HG03159 (cell line): ENCODE measurements around the gene ATP2A3.

ENCODE experiments used
- ATAC-seq: cut with Tn5 transposase; IDR thresholded peaks from one replicate; pipeline ENCODE4 v1.9.1; 2021; ENCODE audit warnings: mild to moderate bottlenecking, moderate library complexity; ENCODE audit not compliant: unreplicated experiment

Gene ATP2A3

DNA sequence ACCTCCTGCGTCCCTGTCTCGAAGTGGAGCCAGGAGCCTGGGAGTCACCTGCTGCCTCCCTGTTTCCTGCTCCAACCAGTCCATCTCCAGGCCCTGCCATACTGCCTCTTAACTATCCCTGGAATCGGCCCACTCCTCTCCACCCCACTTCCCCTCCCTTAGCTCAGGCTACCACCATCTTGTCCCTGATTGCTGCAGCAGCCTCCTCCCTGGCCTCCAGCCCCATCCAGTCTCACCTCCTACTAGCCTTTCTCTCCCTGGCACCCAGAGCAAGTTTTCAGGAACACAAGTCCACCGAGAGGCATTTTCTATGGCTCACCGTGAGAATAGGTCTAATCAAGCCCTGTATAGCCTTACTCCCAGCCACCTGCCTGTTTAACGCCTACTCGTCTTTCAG lies 70.5 kb downstream of the ATP2A3 start:
- no peak for ATAC-seq

DNA sequence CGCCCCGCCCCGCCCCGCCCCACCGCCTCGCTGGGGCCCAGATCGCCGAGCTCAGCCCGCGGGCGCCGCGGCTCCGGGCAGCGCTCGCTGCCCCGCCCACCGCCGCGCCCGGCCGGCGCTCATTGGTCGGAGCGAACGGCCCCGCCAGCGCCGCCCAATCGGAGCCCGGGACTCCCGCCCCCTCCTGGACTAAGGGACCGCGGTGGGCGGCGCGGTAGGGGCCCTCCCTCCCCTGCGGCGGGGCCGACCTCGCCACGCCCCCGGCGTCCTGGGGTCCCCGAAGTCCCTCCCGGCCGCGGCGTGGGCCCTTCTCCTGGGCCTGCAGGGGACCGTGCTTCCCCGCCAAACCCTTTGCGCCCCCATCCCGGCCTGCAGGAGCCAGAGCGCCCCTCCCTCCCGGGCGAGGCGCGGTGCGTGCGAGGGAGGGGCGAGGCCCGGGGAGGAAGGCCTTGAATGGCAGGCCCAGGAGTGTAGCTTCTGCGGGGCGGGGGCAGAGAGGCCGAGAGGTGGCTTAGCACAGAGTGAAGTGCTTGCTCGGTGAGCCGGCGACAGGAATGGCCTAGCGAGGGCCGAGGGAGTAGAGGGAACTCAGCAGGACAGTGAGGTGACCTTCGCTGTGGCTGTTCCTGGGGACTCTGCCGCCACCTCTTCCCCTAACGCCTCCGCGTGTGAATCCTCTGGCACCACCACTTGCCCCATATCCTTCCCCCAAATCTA lies 71.1 kb downstream of the ATP2A3 start, which contains the start of gene CAMKK1:
CAMKK1 (minus strand) TSS at position 51 of the 717 bp plus-strand sequence. CDS start 7,366 bp downstream, outside the sequence.
- ATAC-seq, result peak; percentile 76

DNA sequence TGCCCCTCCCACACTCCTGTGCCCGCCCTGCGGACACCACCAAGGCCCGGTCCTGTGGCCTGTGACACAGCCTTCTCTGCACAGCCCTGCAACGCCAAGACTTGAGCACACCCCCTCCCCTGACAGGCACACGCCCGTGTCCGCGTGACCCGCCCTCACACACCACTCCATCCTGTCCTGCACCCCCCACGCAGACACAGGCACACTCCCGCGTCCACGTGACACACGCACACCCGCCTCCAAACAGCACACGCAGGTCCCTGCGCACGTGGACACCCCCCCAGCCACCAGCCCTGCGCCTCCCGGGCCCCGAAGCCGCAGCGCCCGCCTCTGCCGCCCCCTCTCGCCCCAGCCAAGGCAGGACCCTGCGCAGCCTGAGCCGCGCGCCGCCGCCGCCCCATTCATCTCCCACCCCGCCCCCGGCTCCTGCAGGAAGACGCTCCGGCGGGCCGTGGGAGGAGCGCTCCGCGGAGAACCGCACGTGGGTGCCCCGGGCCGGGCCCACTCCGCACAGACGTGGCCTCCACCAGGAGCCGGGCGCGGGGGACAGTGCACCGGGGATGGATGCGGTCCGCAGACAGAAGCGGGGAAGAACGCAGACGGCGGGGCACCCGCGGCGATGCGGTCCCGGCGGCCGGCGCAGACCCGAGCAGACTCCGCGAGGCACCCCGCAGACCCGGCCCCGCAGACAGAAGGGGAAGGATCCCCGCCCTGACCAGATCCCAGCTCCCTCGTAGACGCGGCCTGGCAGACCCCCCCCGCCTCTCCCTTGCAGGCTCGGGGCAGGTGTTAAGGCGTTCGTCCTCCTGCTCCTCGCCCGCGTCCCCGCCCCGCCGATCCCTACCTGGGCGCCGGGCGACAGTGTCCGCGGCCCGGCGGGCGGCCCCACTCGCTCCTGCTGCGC lies 71.9 kb downstream of the ATP2A3 start:
- peak; percentile 17 for ATAC-seq

DNA sequence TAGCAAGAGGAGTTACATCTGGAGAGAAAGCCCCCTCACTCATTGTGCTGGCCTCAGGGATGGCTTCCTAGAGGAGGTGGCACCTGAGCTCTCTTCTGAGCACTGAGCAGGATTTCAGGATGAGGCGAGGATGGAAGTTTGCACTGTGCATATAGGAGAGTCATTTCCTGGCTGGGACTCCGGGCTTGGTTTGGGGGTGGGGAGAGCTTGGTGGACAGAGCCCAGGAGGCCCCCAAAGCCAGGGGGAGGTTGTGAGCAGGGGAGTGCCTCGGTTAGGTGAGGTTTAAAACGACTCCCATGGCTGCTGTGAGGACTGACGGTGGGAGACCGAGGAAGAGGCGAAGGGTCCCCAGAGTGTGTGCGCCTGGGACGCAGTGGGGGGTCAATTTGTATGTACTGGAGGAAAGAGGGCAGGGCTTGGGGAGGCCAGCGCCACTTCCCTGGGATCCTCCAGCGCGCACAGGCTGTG lies 72.6 kb downstream of the ATP2A3 start:
- no peak for ATAC-seq

DNA sequence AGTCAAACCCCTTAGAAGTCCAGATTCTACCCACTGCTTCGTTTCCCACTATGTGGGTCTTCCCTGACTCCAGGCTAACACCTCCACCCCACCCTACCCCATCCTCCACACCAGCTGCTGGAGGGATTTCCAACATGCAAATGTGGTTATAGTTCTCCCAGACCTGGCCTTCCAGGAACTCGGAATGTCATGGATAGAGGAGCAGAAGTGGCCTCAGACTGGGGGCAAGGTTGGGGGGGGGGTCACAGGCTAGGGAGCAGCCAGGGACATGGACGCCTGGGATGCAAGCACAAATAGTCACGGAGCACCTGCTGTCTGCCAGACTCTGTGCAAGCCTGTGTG lies 73.4 kb downstream of the ATP2A3 start:
- ATAC-seq, result no peak

DNA sequence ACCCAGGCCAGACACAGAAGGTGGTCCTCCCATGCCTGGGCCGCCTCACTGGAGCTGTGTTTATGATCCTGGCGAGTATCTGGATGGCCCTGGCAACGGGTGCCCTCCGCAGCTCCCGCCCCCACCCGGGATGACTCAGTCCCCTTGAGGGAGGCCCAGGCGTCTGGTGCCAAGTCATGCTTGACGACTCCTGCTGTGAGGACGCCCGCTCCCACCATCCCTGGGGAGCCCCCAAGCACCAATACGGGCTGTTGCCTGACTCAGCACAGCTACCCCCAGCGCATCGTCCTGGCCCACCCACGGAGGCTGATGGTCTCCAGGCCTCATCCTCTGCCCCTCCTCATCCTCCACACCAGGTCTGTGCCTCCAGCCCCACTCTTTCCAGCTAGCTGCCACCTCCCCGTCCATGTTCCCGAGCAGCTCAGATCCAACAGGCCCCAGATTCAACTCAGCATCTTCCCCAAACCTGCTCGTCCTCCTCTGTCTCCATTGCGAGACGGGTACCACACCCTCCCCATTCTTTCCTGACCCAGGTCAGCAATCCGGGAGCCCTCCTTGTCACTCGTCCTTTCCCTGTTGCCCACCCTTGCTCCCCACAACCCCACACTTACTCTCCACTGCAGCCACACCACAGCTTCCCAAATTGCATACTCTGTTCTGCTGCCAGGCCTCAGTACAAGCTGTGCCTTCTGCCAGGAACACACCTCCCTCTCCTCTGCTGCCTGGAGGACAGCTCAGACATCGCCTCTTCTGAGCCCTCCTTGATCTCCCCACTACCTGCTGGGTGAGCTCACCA lies 74.0 kb downstream of the ATP2A3 start:
- no peak for ATAC-seq

DNA sequence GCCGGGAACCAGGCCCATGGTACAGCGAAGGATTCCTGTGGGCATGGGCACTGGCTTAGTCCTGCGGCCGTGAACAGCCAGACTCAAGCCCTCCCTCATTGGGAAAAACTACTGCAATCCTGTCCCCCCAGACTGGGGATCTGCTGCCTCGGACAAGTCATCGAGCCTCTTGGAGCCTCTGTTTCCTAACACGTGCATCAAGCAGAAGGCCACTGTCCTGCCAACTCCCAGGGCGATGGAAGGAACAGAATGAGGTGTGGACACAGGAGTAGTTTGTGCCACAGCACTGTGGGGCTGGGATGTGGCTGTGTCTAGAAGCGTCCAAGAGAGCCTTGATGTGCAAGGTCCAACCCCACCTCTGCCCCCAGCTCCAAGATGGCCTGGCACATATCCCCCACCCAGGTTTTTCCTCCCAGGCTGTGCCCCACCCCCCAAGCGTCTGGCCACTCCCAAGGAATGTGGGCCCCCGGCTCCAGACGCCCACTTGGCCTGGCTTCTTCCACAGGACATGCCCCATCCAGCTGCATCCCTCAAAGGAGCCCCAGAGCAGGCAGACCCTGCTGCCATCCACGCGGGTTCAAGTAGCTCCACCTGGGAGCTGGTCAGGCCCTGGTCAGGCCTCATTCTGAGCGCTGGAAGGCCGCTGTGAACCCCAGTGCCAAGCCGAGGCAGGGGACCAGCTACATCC lies 74.8 kb downstream of the ATP2A3 start:
- ATAC-seq, result no peak

DNA sequence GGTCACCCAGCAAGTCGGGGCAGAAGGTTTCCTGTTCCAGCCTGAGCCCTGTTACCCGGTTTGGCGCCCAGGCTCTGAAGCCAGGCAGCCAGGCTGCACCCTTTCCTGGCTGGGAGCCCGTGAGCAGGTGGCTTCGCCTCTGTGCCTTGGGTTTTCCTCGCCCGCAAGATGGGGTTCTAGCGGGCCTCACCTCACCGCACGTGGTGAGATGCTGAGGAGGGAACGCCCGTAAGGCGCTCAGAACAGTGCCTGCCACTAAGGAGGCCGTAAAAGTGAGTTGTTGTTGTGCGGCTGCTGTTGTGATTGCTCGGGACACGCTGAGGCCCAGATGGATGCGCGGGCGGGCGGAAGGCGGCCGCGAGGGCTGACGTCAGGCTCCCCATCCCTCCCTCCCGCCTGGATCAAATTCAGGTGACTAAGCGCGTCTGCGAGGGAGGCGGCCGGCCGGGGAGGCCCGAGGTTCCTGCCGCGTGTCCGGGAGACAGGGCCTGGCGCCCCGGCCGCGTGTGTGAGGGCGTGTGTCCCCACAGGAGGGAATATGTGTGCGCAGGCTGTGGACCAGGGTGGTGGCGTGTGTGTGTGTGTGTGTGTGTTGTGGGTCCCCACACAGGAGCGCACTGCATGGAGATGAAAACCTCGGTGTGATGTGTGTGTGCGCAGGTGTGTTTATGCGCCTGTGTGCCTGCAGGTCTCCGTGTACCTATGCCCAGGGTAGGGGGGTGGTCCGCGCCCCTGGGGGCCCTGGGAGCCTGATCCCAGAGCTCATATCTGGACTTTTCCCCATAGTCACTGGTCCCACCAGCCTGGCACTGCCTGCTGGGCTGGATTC lies 75.7 kb downstream of the ATP2A3 start:
- no peak for ATAC-seq

DNA sequence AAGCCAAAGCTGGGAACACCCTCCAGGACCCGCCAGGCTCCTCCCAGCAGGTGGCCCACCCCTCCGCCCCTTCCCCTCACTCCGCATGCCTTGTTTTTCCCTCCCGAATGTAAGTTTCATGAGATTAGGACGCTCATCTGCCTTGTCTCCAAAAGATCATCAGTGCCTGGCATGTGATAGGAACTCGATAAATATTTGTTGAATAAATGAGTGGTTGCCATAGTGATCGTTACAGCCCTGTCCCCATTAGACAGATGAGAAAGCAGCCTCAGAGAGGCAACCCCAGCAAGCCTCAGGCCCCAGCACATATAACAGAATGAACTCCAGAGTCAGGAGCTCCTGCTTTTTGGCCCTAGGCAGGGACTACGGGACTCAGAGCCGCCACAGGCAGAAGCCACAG lies 76.4 kb downstream of the ATP2A3 start:
- no peak for ATAC-seq

DNA sequence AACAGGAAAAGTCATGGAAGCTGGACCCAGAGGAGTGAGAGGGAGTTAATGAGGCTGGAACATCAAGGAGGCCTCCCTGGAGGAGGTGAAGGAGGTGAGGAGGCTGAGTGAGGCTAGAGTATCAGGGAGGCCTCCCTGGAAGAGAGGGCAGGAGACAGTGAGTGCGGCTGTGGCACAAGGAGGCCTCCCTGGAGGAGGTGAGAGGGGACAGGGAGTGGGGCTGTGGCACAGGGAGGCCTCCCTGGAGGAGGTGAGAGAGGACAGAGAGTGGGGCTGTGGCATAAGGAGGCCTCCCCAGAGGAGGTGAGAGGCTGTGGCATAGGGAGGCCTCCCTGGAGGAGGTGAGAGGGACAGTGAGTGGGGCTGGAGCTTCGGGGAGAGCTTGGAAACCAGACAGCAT lies 76.8 kb downstream of the ATP2A3 start:
- ATAC-seq, result no peak

DNA sequence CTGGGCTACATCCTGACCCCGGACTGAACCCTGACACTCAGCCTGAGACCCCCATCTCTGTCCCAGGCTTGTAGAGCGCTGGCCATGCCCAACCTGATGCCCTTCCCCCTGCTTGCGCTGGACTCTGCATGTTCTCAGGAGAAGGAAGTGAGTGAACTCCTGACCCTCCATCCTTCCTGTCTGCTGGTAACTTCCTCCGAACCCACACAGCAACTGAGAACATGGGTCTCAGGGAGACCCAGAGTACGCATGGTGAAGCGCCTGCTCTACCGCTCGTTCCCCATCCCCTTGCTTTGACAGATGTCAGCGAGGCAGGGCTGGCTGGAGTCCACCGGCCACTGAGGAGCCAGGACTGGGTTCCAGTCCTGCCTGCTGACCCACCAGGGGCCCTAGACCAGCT lies 77.5 kb downstream of the ATP2A3 start:
- no peak for ATAC-seq

DNA sequence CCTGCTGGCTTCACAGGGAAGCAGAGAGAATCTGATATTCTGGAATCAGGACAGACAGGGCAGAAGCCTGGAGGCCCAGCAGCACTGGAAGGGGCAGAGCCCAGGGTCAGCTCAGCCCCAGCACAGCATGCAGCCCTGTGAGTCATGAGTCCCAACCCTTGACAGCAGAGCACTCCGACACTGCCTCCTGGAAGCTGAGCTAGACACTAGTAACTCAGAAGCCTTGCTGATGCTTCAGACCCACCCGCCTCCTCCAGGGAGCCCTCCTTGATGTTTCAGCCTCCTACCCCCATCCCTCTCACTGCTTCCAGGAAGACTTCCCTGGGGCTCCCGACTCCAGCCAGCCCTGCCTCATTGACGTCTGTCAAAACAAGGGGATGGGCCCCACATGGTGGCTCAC lies 78.3 kb downstream of the ATP2A3 start:
- ATAC-seq, result no peak

DNA sequence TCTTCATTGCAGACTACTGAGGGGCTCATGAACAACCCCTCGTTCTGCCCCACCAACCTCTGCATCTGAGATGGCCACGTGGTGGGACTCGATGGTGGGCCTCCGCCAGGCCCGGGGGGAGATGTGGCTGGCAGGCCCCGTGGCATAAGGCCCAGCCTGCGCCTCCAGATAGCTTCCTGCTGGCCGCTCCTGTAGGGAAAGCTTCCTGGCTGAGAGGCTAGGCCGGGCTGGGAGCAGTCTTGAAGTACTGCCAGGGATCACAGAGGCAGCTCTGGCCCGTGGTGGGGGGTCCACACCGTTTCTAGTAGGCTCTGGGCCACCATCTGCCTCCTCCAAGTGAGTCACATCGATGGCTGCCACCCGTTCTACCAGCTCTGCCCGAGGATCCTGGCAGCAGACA lies 79.0 kb downstream of the ATP2A3 start:
- no peak for ATAC-seq

DNA sequence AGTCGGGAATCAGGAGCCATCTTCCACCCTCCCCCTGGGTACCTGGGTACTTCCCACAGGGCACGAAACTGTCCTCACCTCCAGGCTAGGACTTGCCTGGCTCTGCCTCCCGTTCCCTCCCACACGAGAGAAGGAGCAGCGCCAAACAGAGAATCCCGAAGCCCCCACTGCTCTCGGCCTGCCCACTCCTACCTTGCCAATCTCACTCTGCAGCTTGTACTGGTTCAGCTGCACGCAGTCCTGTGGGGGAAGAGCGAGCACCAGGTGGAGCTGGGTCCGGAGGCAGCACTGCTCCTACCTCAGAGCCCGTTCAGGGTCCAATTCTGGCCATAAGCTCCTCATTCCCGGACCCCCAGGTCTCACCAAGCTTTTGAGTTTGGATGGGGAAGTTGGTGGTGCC lies 80.0 kb downstream of the ATP2A3 start:
- no peak for ATAC-seq

DNA sequence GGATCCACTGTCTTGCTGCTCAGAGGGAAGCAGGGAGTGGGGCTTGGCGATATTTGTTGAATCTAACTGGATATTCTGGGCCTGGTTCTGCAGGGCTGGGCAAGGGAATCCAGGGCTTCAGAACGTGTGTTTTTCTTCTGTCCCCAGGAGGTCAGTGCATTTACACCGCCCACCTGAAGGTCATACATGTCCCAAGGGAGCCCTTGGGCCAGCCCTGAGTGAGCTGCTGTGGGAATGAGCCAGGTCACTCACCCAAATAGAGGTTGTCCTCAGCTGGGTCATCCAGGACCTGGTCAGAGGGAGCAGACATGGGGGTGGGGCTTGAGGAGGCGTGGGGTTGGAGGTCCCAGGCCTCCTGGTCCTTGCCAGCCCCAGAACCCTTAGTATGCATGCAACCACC lies 82.0 kb downstream of the ATP2A3 start:
- no peak for ATAC-seq

DNA sequence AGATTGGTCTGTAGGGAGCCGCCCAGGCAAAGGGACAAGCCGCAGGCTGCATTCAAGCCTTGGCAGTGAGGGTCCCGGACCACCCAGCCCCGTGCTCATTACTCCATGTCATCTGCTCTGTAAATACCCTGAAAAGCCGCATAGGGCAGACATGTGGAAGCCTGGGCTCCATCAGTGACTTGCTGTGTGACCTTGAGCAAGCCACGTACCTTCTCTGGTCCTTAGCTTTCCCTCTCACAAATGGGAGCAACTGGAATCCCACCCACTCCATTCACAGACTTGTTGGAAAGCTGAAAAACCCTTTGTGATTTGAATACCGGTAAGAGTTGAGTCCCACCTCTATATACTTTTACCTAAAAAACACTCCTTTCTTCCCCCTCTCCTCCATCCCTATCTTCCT lies 83.3 kb downstream of the ATP2A3 start:
- no peak for ATAC-seq

DNA sequence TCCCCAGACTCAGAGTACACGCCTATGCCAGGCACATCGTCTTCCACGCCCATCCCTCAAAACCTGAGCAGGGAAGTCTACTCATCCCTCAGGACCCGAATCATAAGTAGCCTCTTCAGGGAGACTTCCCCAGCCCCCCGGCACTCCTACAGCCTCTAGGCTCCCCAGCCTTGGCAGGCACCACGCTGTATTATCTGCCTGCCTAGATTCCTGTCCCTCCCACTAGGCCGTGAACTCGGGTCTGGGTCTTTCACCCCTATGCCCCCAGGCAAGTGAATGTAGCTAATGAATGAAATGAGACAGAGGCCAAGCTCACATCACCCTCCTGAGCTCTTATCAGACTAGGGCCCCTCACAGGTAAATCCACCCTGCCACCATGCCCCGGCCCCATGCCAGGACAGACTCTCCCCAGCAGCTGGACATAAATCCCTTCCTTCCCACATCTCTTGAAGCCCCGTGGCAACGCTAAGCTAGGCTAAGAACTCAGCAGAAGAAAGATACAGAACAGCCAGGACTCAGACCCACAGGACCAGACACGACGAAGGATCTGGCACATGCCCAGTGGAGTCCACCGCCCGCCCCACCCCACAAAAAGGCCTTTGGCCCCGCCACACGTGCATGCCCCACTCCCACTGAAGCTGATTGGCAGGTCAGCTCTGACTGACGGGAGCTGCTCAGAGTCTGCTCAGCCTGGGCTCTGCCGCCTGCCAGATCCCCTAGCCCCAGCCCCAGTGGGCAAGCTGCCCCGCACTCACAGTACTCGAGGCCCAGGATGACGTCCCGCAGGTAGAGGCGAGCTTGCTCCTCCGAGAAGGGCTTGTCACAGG lies 84.4 kb downstream of the ATP2A3 start:
- ATAC-seq, result no peak

DNA sequence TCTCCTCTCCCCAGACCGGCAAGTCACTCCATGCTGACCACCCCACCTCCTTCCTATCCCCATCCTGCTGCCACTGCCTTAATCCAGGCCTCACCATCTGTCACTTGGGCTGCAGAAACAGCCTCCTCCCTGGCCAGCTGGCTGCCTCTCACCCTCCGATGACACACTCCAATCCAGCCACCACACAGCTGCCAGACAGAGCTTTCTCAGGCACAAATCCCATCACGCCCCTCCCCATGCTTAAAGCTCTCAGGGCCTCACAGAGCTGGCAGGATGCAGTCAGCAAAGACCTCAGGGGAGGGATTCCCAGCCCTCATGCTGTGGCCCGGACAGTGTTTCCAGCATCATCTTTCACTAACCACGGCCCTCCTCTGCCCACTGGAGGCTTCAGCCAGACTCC lies 85.1 kb downstream of the ATP2A3 start:
- no peak for ATAC-seq

DNA sequence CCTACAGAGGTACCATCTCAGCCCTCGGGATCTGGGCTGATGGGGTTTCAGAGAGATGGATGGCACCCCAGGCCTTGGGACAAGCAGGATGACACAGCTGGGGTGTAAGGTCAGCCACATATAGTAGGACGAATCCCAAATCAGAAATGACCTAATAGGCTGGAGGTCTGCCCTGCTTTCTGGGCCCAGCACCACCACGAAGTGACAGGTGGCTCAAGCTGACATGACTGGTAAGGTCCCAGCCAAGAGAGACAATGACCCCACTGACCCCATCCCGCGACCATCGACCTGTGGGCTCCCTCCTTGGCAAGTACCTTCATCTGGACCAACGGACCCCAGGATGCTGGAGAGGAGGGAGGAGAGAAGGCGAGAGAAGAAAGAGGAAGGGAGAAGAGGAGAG lies 87.0 kb downstream of the ATP2A3 start:
- no peak for ATAC-seq
